Measurements from ENCODE around the gene SFTPA2.
"Not testable (repeated sequence)": the region's sequence is repeated elsewhere in the genome, so short reads cannot be mapped to it uniquely, and the experiment has no call there.

- TF ChIP-seq CTCF (conservative IDR thresholded peaks at IDR 0.05; ENCODE audit: low read depth in 2 of 2); POLR2AphosphoS5 (IDR thresholded peaks at IDR 0.05; ENCODE audit: low read depth); REST (IDR thresholded peaks at IDR 0.05; ENCODE audit: unreplicated experiment); EZH2 (IDR thresholded peaks at IDR 0.05; ENCODE audit: low read depth, unreplicated experiment); ZNF331 (CRISPR knock-in tag; IDR thresholded peaks at IDR 0.05; ENCODE audit: low read depth); ETS1 (IDR thresholded peaks at IDR 0.05); ZNF114 (CRISPR knock-in tag; IDR thresholded peaks at IDR 0.05); CREB1 (CRISPR knock-in tag; IDR thresholded peaks at IDR 0.05; ENCODE audit: low read depth); EZH2phosphoT487 (IDR thresholded peaks at IDR 0.05; ENCODE audit: unreplicated experiment): not testable (repeated sequence)
These were observed 13.1 kb downstream of the SFTPA2 start for GRCh38 chr10:79547128-79547527.

Data from GM23338 (cell line).